Stimulated activated CD4-positive, alpha-beta T cell treated with anti-CD3 and anti-CD28 coated beads, Interleukin-2, amount 100 ng/mL, for 4 hours (primary cell): Measurements from ENCODE around the gene ZBTB5.
"Not testable (repeated sequence)": the region's sequence is repeated elsewhere in the genome, so short reads cannot be mapped to it uniquely, and the experiment has no call there.

Experiments used
- DNase-seq: peaks from one replicate; pipeline ENCODE4 v3.0.0-alpha.2; 2020; ENCODE audit warnings: low read depth

ZBTB5 gene

GRCh38 chr9:37485389-37486255 is 20.4 kb upstream of the ZBTB5 start, which contains the start of gene POLR1E:
TSS of gene POLR1E (plus strand) at chr9:37485948. CDS start at chr9:37486048, 100 bp downstream.
- DNase-seq = peak; percentile 94

DNA sequence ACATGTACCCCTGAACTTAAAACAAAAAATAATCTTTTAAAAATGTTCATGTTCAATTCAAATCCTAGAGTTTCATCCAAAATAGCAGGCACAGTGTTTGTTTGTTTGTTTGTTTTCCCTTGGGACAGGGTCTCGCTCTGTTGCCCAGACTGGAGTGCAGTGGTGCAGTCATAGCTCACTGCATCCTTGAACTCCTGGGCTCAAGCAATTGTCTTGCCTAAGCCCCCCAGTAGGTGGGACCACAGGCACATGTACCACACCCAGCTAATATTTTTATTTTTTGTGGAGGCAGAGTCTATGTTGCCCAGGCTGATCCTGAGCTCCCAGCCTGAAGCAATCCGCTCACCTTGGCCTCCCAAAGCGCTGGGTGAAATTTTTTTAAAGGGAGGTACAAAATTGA is 15.5 kb upstream of the ZBTB5 start:
- no peak for DNase-seq

- not testable (repeated sequence) for DNase-seq
Measured at GRCh38 chr9:37477987-37478619, 12.9 kb upstream of the ZBTB5 start.

DNA sequence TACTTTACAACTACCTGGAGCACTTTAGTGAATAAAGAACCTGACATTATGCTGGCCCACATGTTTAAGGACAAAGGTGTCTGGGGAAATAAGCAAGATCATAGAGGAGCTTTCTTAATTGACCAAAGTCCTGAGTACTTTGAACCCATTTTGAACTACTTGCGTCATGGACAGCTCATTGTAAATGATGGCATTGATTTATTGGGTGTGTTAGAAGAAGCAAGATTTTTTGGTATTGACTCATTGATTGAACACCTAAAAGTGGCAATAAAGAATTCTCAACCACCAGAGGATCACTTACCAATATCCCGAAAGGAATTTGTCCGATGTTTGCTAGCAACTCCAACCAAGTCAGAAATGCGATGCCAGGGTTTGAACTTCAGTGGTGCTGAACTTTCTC is 12.2 kb upstream of the ZBTB5 start:
- not testable (repeated sequence) for DNase-seq

GRCh38 chr9:37476930-37477329 is 11.7 kb upstream of the ZBTB5 start:
- no peak for DNase-seq

DNA sequence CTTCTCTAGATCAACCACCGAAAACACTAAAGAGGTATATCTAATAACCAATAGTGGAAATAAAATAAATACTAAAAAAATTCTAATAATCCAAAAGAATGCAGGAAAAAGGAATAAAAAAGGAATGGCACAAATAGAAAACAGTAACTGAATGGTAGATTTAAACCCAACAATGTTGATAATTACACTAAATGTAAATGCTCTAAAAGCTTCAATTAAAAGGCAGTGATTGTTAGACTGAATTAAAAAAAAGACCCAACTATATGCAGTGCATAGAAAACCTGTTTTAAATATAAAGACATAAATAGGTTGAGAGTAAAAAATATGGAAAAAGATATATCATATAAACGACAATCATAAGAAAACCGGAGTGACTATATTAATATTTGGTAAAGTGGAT is 9.2 kb upstream of the ZBTB5 start:
- DNase-seq = no peak

- not testable (repeated sequence) for DNase-seq
Measured at GRCh38 chr9:37473982-37474381, 8.7 kb upstream of the ZBTB5 start.

- no peak for DNase-seq
Measured at GRCh38 chr9:37471942-37472684, 6.9 kb upstream of the ZBTB5 start.

DNA sequence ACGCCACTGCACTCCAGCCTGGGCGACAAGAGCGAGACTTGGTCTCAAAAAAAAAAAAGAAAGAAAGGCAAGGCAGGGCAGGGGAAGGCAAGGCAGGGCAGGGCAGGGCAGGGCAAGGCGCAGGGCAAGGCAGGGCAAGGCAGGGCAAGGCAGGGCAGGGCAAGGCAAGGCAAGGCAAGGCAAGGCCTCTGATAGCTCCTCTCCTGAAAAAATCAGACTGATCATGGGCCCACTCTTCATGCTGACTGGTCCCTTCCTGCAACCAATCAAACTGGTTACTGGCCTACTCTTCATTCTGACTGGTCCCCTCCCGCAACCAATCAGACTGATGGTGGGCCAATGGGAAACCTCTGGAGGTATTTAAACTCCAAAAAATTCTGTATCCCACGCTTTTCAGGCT is 3.4 kb upstream of the ZBTB5 start:
- DNase-seq = no peak

- DNase-seq = not testable (repeated sequence)
Measured at GRCh38 chr9:37467530-37467929, 2.3 kb upstream of the ZBTB5 start.

DNA sequence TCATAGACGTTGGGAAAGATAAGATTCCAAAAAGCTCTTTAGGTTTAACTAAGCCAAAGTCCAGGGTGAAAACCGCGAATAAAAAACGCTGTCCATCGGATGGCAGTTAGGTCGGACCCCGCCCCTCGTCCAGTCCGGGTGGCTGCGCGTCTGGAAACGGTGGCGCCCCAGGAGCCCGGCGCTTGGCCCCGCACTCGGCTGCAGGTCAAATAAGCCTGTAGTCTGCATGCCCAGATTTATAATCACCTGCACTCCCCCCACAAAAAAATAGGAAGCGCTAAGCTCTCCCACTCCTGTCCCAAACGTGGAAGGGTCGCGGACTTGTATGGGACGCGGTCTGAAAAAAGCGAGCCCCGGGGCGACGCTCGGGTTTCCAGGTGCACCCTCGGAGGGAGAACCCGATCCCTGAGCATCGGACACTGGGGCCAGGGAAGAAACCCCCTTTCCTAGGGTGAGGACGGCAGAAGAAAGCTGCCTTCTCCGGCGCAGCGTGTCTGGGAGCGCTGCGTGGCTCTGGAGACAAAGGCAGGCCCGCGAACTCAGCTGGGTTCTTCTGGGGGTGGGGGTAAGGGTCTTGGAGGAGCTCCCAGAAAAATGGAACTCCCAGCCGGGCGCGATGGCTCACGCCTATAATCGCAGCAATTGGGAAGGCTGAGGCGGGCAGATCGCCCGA is 923 bp upstream of the ZBTB5 start:
- DNase-seq = no peak

DNA sequence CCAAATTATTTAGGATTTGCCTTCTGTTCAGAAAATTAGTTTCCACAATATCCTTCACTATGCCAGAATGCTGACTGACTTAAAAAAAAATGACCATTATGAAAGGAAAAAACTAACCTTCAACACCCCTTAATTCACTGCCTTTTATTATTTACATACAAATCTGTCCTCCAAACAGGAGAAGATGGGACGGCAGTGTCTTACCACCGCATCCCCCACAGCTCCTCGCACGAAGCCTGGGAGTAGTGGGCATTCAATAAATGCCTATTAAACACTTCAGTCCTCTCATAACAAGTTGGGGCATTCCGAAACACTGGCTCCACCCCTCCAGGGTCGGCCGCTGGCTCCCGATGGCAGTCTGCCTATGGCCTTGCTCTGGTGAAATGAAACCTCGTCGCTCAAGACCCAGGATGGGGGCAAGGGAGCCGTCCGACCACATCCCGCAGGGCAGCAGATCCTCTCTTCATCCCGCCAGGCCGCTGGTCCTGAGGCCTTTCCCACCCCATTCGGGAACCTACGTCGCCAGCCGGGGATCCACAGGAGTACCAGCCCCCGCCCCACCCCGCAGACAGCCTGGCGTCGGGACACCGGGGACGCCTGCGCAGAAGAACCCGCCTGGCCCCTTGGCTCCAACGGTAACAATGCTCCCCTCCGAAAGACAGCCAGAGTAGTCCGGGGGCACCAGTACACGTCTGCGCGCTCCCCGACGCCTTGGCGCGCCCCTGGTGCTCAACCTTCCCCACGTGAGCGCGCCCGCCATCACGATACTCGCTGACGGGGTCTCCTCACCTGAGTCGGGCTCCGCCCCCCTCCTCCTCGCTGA is 613 bp downstream of the ZBTB5 start:
- peak; percentile 48 for DNase-seq

GRCh38 chr9:37464006-37464405 is 1.2 kb downstream of the ZBTB5 start:
- no peak for DNase-seq

DNA sequence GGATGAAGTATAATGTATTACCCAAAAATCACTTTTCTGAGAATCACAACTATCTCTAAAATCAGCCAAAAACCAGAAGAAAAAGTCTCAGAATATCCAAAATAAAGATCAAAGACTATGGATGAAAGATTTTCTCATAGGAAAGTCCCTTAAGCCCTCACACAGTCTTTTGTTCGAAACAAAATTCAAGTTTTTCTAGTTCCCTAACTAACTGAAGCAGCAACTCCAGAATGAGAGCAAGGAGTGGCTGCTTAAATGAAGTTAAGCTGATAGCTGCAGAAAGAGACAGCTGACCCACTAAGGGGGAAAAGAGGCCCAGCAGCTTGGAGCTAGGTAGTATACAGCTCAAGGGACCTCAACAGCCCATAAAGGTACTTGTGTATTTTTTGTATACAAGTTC is 8.4 kb downstream of the ZBTB5 start:
- no peak for DNase-seq

- no peak for DNase-seq
Measured at GRCh38 chr9:37455884-37456647, 9.2 kb downstream of the ZBTB5 start.

DNA sequence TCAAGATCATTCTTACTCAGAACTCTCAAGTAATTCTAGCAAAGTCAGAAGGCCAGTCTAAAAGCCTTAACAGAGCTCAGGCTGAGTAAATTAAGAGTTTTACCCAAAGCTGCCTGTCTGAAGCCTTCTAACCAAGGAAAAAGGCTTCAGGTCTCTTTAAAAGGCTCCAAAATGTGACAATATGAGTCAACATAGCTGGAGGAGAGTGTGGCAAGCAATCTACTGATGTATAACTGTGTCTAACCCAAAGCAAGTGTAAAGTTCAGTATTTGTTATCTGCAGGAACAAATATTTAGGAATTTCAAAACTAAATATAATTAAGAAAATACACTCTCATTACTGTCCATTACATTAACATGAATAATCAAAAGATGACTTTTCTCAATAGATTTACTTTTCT is 11.0 kb downstream of the ZBTB5 start:
- no peak for DNase-seq

- DNase-seq = no peak
Measured at GRCh38 chr9:37453827-37454226, 11.4 kb downstream of the ZBTB5 start.

DNA sequence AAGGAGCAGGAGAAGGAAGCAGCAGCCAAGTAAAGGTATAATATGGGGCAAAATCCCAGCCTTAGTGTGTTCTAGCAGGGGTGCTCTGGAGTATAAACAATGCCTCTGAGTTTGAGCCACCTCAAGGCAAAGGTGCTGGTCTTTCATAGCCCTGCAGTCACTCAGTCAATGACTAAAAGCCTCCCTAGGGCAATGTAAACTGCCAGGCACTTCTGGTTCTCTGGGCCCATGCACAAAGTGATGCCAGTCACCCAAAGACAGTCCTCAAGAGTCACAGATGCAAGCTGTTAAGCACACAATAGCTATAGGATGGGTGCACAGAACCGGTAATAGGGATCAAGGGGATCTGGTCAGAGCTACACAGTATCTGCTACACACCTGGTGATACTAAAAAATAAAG is 12.6 kb downstream of the ZBTB5 start:
- no peak for DNase-seq

GRCh38 chr9:37451628-37452027 is 13.6 kb downstream of the ZBTB5 start:
- DNase-seq = no peak

DNA sequence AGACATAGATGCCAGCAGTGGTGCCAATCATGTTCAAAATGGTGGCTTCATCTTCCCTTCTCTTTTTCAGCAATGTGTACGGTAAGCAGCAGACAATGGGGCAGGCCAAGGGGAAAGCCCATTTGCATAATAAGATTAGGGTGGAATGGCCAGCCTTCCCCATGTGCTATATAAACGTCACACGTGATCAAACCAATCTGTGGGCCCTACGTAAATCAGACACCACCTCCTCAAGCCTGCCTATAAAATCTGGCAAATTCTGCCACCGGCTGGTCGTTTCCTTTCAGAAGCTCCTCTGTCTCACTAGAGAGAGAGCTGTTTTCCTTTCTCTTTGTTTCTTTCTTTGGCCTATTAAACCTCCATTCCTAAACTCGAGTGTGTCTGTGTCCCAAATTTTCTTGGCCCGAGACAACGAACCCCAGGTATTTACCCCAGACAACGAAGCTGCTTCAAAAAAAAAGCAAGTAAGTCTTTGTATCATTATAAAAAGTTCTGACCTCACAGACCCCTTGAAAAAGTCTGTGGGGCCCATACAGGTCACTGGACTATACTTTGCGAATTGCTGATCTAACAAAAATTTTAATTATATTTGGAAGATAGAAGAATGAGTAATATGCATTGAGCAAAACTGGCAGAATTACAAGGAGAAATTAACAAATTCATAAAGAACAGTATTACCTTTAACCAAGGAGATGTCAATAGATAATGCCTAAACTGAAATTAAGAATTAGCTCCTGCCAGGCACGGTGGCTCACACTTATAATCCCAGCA is 15.2 kb downstream of the ZBTB5 start:
- DNase-seq = no peak
